SK-N-SH (cell line): ENCODE data around the gene GALM. TPM values are rescaled to one million over a fixed set of nuclear protein-coding genes. Genes with fewer than 3 reads are reported as not detected.

Experiments used
- CTCF ChIA-PET: fragments of 300-600, 350-600 bp; formaldehyde crosslinking; extraction: SDS; loops from one replicate; lab custom pipeline; 2021; lab: Yijun Ruan, JAX
- POLR2A ChIA-PET: fragments of 350-600 bp; sonication (Branson Sonifier 250); formaldehyde crosslinking; extraction: SDS; loops from one replicate; lab custom pipeline; 2020; ENCODE audit warnings: antibody characterized with exemption, inconsistent platforms; lab: Yijun Ruan, JAX
- DNase-seq: peaks from one replicate; pipeline ENCODE4 v3.0.0; 2012
- H2AFZ ChIP-seq: fragments of 200-600 bp; sonication (generic); 2 replicates; pipeline ENCODE4 v1.8.1; 2016; ENCODE audit warnings: antibody characterized with exemption, mild to moderate bottlenecking, low read depth
- H3F3A ChIP-seq: fragments of 200-600 bp; sonication (generic); replicated peaks from 2 replicates; pipeline ENCODE3; 2016; ENCODE audit warnings: antibody characterized with exemption, mild to moderate bottlenecking; ENCODE audit not compliant: insufficient read depth
- H3K27ac ChIP-seq, 2 experiments: fragments of 200-500 bp in 1 of 2; fragments of 200-600 bp in 1 of 2; sonication (Bioruptor generic) in 1 of 2; sonication (generic), shearing (Covaris generic) in 1 of 2; 2 replicates each; pipeline versions ENCODE4 v1.5.1 to v1.6.1; 2014 to 2016; ENCODE audit warnings: low read depth in 2 of 2, inconsistent platforms in 1 of 2, low read length in 1 of 2, mild to moderate bottlenecking in 1 of 2, mixed read lengths in 1 of 2
- H3K27me3 ChIP-seq: fragments of 200-600 bp; sonication (generic), shearing (Covaris generic); 2 replicates; pipeline ENCODE4 v1.6.1; 2016; ENCODE audit warnings: mixed run types; ENCODE audit not compliant: insufficient read depth
- H3K36me3 ChIP-seq, 2 experiments: fragments of 200-500 bp in 1 of 2; fragments of 200-600 bp in 1 of 2; sonication (Bioruptor generic) in 1 of 2; sonication (generic) in 1 of 2; replicated peaks in 1 of 2; 2 replicates each; pipeline versions ENCODE3 to v1.5.1; 2014 to 2016; ENCODE audit warnings: low read length in 1 of 2, mild to moderate bottlenecking in 1 of 2; ENCODE audit not compliant: insufficient read depth in 2 of 2, control insufficient read depth in 1 of 2
- H3K4me1 ChIP-seq, 2 experiments: fragments of 200-500 bp in 1 of 2; fragments of 200-600 bp in 1 of 2; sonication (Bioruptor generic) in 1 of 2; sonication (generic), shearing (Covaris generic) in 1 of 2; 2 replicates each; pipeline versions ENCODE4 v1.5.1 to v1.6.1; 2014 to 2016; ENCODE audit warnings: low read depth in 1 of 2, low read length in 1 of 2, mixed run types in 1 of 2; ENCODE audit not compliant: insufficient read depth in 2 of 2, control insufficient read depth in 1 of 2
- H3K4me2 ChIP-seq: fragments of 200-600 bp; sonication (generic), shearing (Covaris generic); 2 replicates; pipeline ENCODE4 v1.6.1; 2017; ENCODE audit warnings: mixed run types
- H3K4me3 ChIP-seq, 2 experiments: fragments of 200-500 bp in 1 of 2; fragments of 200-600 bp in 1 of 2; sonication (Bioruptor generic) in 1 of 2; sonication (generic), shearing (Covaris generic) in 1 of 2; 2 replicates each; pipeline versions ENCODE4 v1.5.1 to v1.8.1; 2014 to 2016; ENCODE audit warnings: low read depth in 2 of 2, inconsistent platforms in 1 of 2, low read length in 1 of 2, mild to moderate bottlenecking in 1 of 2, mixed read lengths in 1 of 2, moderate library complexity in 1 of 2
- H3K79me2 ChIP-seq: fragments of 200-600 bp; sonication (generic); 2 replicates; pipeline ENCODE4 v1.8.1; 2017; ENCODE audit warnings: mild to moderate bottlenecking; ENCODE audit not compliant: insufficient read depth
- H3K9ac ChIP-seq: fragments of 200-600 bp; sonication (generic); 2 replicates; pipeline ENCODE4 v1.6.1; 2017; ENCODE audit warnings: mixed run types
- H3K9me2 ChIP-seq: fragments of 200-600 bp; sonication (generic); 2 replicates; pipeline ENCODE4 v1.6.1; 2017; ENCODE audit warnings: mixed run types
- H3K9me3 ChIP-seq: fragments of 200-600 bp; sonication (generic); 2 replicates; pipeline ENCODE4 v1.6.1; 2017; ENCODE audit warnings: mixed run types, mild to moderate bottlenecking, moderate library complexity
- H4K20me1 ChIP-seq: fragments of 200-600 bp; sonication (generic); 2 replicates; pipeline ENCODE4 v1.6.1; 2017; ENCODE audit warnings: mild to moderate bottlenecking, mixed run types; ENCODE audit not compliant: insufficient read depth
- CHD2 ChIP-seq: fragments of 150-350 bp; IDR thresholded peaks from 2 replicates; pipeline ENCODE4 v1.6.1; 2018; ENCODE audit warnings: low read length; ENCODE audit not compliant: partially characterized antibody
- EP300 ChIP-seq, 2 experiments: IDR thresholded peaks; 2 replicates each; pipeline versions ENCODE4 v1.4.0 to v1.6.1; 2012; ENCODE audit warnings: borderline replicate concordance in 1 of 2, low read depth in 1 of 2, low read length in 1 of 2
- EZH2phosphoT487 ChIP-seq: fragments of 200-600 bp; sonication (generic); IDR thresholded peaks from 2 replicates; pipeline ENCODE4 v1.6.1; 2017; ENCODE audit warnings: low read depth, mixed run types, mild to moderate bottlenecking, antibody characterized with exemption, moderate library complexity, borderline replicate concordance
- FOSL2 ChIP-seq: IDR thresholded peaks from 2 replicates; pipeline ENCODE4 v1.4.0; 2012; ENCODE audit warnings: low read depth, mild to moderate bottlenecking, moderate library complexity, borderline replicate concordance
- GABPA ChIP-seq: IDR thresholded peaks from 2 replicates; pipeline ENCODE4 v1.4.0; 2012; ENCODE audit warnings: low read depth, mild to moderate bottlenecking
- GATA2 ChIP-seq: sonication (generic); formaldehyde crosslinking; IDR thresholded peaks from 2 replicates; pipeline ENCODE4 v1.5.0; 2020; ENCODE audit warnings: mild to moderate bottlenecking, missing genetic modification reagents
- JUND ChIP-seq: IDR thresholded peaks from 2 replicates; pipeline ENCODE4 v1.4.0; 2012
- MXI1 ChIP-seq: IDR thresholded peaks from 2 replicates; pipeline ENCODE4 v1.6.1; 2012; ENCODE audit warnings: mild to moderate bottlenecking, low read depth, low read length, improper control_type of control experiment
- NRF1 ChIP-seq: IDR thresholded peaks from 2 replicates; pipeline ENCODE4 v1.6.1; 2012; ENCODE audit warnings: low read depth, mild to moderate bottlenecking, low read length
- RAD21 ChIP-seq: IDR thresholded peaks from 2 replicates; pipeline ENCODE4 v1.6.1; 2012; ENCODE audit warnings: mild to moderate bottlenecking, low read length
- RCOR1 ChIP-seq: fragments of 150-350 bp; IDR thresholded peaks from 2 replicates; pipeline ENCODE4 v1.6.1; 2017; ENCODE audit warnings: antibody characterized with exemption, low read length
- RXRA ChIP-seq: IDR thresholded peaks from 2 replicates; pipeline ENCODE4 v1.4.0; 2012; ENCODE audit warnings: low read depth, mild to moderate bottlenecking, borderline replicate concordance
- SIN3A ChIP-seq: IDR thresholded peaks from 2 replicates; pipeline ENCODE4 v1.6.1; 2012; ENCODE audit warnings: low read depth, mild to moderate bottlenecking, low read length, moderate library complexity, borderline replicate concordance
- TAF1 ChIP-seq: IDR thresholded peaks from 2 replicates; pipeline ENCODE4 v1.6.1; 2012; ENCODE audit warnings: low read depth, mild to moderate bottlenecking, low read length, moderate library complexity, borderline replicate concordance
- TCF12 ChIP-seq: IDR thresholded peaks from 2 replicates; pipeline ENCODE4 v1.4.0; 2012
- WGBS: methylation state at CpG from one replicate; pipeline ENCODE4 v1.1.6; 2017; ENCODE audit warnings: low lambda C conversion rate; 5-methylcytosine and 5-hydroxymethylcytosine counted together
- polyA plus RNA-seq, 3 experiments: library from polyadenylated mRNA; depleted of rRNA; stranded (reverse); fragments of >200 nt; gene quantifications; 2 replicates each; pipeline ENCODE4 v1.2.3, GENCODE V29; 2012
- TF ChIP-seq, protein P1 (sequence below): fragments of 150-350 bp; IDR thresholded peaks from 2 replicates; pipeline ENCODE4 v1.6.1; 2016; ENCODE audit warnings: mild to moderate bottlenecking, low read depth, low read length
- TF ChIP-seq, protein P2 (sequence below): fragments of 200-600 bp; sonication (generic); IDR thresholded peaks from 2 replicates; pipeline ENCODE4 v1.6.1; 2017; ENCODE audit warnings: antibody characterized with exemption, mild to moderate bottlenecking, moderate library complexity
- TF ChIP-seq, protein P3 (sequence below): IDR thresholded peaks from 2 replicates; pipeline ENCODE4 v1.4.0; 2012; ENCODE audit warnings: low read depth, borderline replicate concordance

Gene GALM
- polyA plus RNA-seq, 1 of the 3 experiments (the other 2 are of a cell fraction), result 17.9 TPM

DNA sequence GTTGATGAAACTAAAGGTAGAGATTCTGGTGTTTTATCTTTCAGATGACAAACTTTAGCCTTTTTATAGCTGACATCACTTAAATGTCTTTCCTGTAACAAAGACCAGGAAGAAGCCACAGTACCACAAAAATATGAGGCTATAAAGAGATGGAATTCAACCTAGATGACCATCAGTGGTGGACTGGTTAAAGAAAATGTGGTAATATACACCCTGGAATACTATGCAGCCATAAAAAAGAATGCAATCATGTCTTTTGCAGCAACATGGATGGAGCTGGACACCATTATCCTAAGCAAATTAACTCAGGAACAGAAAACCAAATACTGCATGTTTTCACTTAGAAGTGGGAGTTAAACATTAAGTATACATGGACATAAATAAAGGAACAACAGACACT lies 44.9 kb upstream of the GALM start:
- H3K4me2 ChIP-seq, result no peak overlapping the region
- no peak overlapping the region for H3K4me3 ChIP-seq
- no peaks in the 10 kb centered on the region for H4K20me1 ChIP-seq
- no peak overlapping the region for H3K9ac ChIP-seq
- H3K9me2 ChIP-seq, result no peaks in the 10 kb centered on the region
- TF ChIP-seq EP300 (IDR thresholded peaks at IDR 0.05; ENCODE audit: borderline replicate concordance in 1 of 2, low read depth in 1 of 2, low read length in 1 of 2), result no peak
- TF ChIP-seq MXI1, result no peak
- TF ChIP-seq RAD21, result no peak
- no peak for TF ChIP-seq JUND
- TF ChIP-seq CHD2, result no peak
- TF ChIP-seq NRF1, result no peak
- no peak overlapping the region for H3K27ac ChIP-seq
- ChIA-PET CTCF (interaction anchor here (3.6 kb wide), 1 partner anchor 17 kb away, joined by 14 read pairs; no protein-coding TSS in a partner anchor), POLR2A (no interaction called here)
- H3K9me3 ChIP-seq, result no peaks in the 10 kb centered on the region
- no peaks in the 10 kb centered on the region for H3K79me2 ChIP-seq
- no peaks in the 10 kb centered on the region for H3K4me1 ChIP-seq
- DNase-seq, result no peak
- no peaks in the 10 kb centered on the region for H3K27me3 ChIP-seq
- no peaks in the 10 kb centered on the region for H3F3A ChIP-seq
- H2AFZ ChIP-seq, result no peak overlapping the region
- H3K36me3 ChIP-seq, result no peaks in the 10 kb centered on the region

DNA sequence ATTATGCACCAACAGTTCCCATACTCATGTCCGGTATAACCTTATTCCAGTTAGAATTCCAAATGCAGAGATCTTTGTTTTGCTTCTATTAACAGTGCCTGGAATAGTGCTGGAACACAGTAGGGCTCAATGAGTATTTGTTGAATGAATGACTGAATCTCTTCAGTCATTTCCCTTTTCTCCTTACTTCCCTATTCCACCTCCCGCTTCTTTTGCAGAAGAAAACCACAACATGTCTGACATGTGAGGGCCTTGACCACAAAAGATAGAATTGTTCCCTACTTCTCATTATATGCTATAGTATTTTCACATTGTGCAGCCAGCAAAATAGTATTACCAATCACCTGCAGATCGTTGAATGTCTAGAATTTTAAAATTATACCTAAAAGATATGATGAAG lies 43.7 kb upstream of the GALM start:
- H3K9me2 ChIP-seq, result no peaks in the 10 kb centered on the region
- no peaks in the 10 kb centered on the region for H3F3A ChIP-seq
- DNase-seq, result no peak
- H3K36me3 ChIP-seq, result no peaks in the 10 kb centered on the region
- POLR2A ChIA-PET, result no interaction called here
- H3K4me1 ChIP-seq, result no peaks in the 10 kb centered on the region
- no peaks in the 10 kb centered on the region for H3K27me3 ChIP-seq
- H3K4me3 ChIP-seq, result no peak overlapping the region
- no peaks in the 10 kb centered on the region for H3K79me2 ChIP-seq
- no peaks in the 10 kb centered on the region for H3K9me3 ChIP-seq
- no peaks in the 10 kb centered on the region for H4K20me1 ChIP-seq
- no peak overlapping the region for H3K9ac ChIP-seq
- H2AFZ ChIP-seq, result no peak overlapping the region
- 71% methylated on average over 3 of the region's 3 CpGs for WGBS
- CTCF ChIA-PET, result interaction anchor here (0.7 kb wide), 1 partner anchor 19 kb away, joined by 3 read pairs; no protein-coding TSS in a partner anchor
- no peak overlapping the region for H3K27ac ChIP-seq
- no peak overlapping the region for H3K4me2 ChIP-seq
- no peak for TF ChIP-seq RXRA
- TF ChIP-seq SIN3A, result no peak
- TF ChIP-seq, protein P1, sequence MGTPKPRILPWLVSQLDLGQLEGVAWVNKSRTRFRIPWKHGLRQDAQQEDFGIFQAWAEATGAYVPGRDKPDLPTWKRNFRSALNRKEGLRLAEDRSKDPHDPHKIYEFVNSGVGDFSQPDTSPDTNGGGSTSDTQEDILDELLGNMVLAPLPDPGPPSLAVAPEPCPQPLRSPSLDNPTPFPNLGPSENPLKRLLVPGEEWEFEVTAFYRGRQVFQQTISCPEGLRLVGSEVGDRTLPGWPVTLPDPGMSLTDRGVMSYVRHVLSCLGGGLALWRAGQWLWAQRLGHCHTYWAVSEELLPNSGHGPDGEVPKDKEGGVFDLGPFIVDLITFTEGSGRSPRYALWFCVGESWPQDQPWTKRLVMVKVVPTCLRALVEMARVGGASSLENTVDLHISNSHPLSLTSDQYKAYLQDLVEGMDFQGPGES, result no peak
- TF ChIP-seq, all 33 proteins: peak for 0

GRCh38 chr2:38626326-38627035 lies 39.4 kb upstream of the GALM start:
- H3K4me2 ChIP-seq, result no peak overlapping the region
- no peak overlapping the region for H2AFZ ChIP-seq
- CTCF ChIA-PET, result interaction anchor here (1.1 to 3.4 kb wide), 3 partner anchors 18 to 23 kb away, joined by 3 to 22 read pairs (median 5); partner anchors contain the start of gene HNRNPLL
- no peaks in the 10 kb centered on the region for H3K27me3 ChIP-seq
- no peaks in the 10 kb centered on the region for H3F3A ChIP-seq
- DNase-seq, result no peak
- H3K79me2 ChIP-seq, result no peaks in the 10 kb centered on the region
- 82% methylated on average over 7 of the region's 7 CpGs for WGBS
- no peaks in the 10 kb centered on the region for H3K9me2 ChIP-seq
- POLR2A ChIA-PET, result no interaction called here
- H3K4me3 ChIP-seq, result no peak overlapping the region
- no peak overlapping the region for H3K9ac ChIP-seq
- H3K36me3 ChIP-seq, result no peaks in the 10 kb centered on the region
- H3K4me1 ChIP-seq, result no peaks in the 10 kb centered on the region
- H4K20me1 ChIP-seq, result no peaks in the 10 kb centered on the region
- H3K9me3 ChIP-seq, result no peaks in the 10 kb centered on the region
- TF ChIP-seq TCF12, result no peak
- TF ChIP-seq RCOR1, result no peak
- no peak for TF ChIP-seq TAF1
- TF ChIP-seq GABPA, result no peak
- TF ChIP-seq EZH2phosphoT487, result no peak
- TF ChIP-seq FOSL2, result no peak
- TF ChIP-seq, protein P2, sequence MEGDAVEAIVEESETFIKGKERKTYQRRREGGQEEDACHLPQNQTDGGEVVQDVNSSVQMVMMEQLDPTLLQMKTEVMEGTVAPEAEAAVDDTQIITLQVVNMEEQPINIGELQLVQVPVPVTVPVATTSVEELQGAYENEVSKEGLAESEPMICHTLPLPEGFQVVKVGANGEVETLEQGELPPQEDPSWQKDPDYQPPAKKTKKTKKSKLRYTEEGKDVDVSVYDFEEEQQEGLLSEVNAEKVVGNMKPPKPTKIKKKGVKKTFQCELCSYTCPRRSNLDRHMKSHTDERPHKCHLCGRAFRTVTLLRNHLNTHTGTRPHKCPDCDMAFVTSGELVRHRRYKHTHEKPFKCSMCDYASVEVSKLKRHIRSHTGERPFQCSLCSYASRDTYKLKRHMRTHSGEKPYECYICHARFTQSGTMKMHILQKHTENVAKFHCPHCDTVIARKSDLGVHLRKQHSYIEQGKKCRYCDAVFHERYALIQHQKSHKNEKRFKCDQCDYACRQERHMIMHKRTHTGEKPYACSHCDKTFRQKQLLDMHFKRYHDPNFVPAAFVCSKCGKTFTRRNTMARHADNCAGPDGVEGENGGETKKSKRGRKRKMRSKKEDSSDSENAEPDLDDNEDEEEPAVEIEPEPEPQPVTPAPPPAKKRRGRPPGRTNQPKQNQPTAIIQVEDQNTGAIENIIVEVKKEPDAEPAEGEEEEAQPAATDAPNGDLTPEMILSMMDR, result no peak
- no peak for TF ChIP-seq GATA2 (CRISPR knock-in tag)
- no peak for TF ChIP-seq EP300 (IDR thresholded peaks at IDR 0.05; ENCODE audit: borderline replicate concordance in 1 of 2, low read depth in 1 of 2, low read length in 1 of 2)
- no peak for TF ChIP-seq MXI1
- TF ChIP-seq, protein P3, sequence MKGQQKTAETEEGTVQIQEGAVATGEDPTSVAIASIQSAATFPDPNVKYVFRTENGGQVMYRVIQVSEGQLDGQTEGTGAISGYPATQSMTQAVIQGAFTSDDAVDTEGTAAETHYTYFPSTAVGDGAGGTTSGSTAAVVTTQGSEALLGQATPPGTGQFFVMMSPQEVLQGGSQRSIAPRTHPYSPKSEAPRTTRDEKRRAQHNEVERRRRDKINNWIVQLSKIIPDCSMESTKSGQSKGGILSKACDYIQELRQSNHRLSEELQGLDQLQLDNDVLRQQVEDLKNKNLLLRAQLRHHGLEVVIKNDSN, result no peak
- no peak overlapping the region for H3K27ac ChIP-seq
